Endothelial cell of umbilical vein (primary cell): ENCODE results near the gene RYR3. TPM values are rescaled to one million over a fixed set of nuclear protein-coding genes. Genes with fewer than 3 reads are reported as not detected.

Experiments used
- BruUV-seq: library from RNA; stranded (reverse); fragments of 400-500 nt; replicated peaks from 2 replicates; lab custom pipeline; 2021; lab: Mats Ljungman, UMichigan
- CTCF ChIA-PET: fragments of 300-600, 350-600 bp; sonication (Branson Sonifier 250); formaldehyde crosslinking; loops from one replicate; lab custom pipeline; 2021; ENCODE audit warnings: antibody characterized with exemption, inconsistent platforms; lab: Charles Lee
- POLR2A ChIA-PET: fragments of 300-600, 350-600 bp; sonication (Branson Sonifier 250); formaldehyde crosslinking; loops from one replicate; lab custom pipeline; 2021; ENCODE audit warnings: antibody characterized with exemption, inconsistent platforms; lab: Charles Lee
- DNase-seq: peaks from one replicate; pipeline ENCODE4 v3.0.0-alpha.2; 2011; ENCODE audit warnings: low read depth, low spot score
- FAIRE-seq: peaks from 2 replicates; lab custom pipeline; 2011; peaks lifted over from hg19 to GRCh38; lab: Jason Lieb, UNC
- H2AFZ ChIP-seq: 2 replicates; pipeline ENCODE4 v1.6.0; 2012; ENCODE audit warnings: low read depth, low read length, control low read depth, inconsistent platforms
- H3K27ac ChIP-seq: 2 replicates; pipeline ENCODE4 v1.5.1; 2011; ENCODE audit warnings: low read depth, mild to moderate bottlenecking, control low read depth, low read length, moderate library complexity; ENCODE audit not compliant: insufficient read depth
- H3K27me3 ChIP-seq, 2 experiments: 2 replicates each; pipeline versions ENCODE4 v1.6.0 to v1.6.1; 2011; ENCODE audit warnings: low read length in 2 of 2, mixed read lengths in 1 of 2; ENCODE audit not compliant: control insufficient read depth in 2 of 2, insufficient read depth in 2 of 2
- H3K36me3 ChIP-seq, 2 experiments: 2 replicates in 1 of 2; 3 replicates in 1 of 2; pipeline ENCODE4 v1.5.1; 2011; ENCODE audit warnings: low read length in 2 of 2, mild to moderate bottlenecking in 1 of 2, moderate library complexity in 1 of 2; ENCODE audit not compliant: control insufficient read depth in 2 of 2, insufficient read depth in 2 of 2; ENCODE audit errors: extremely low read depth in 1 of 2
- H3K4me1 ChIP-seq: 3 replicates; pipeline ENCODE4 v1.5.1; 2011; ENCODE audit warnings: mild to moderate bottlenecking, low read length; ENCODE audit not compliant: control insufficient read depth, insufficient read depth; ENCODE audit errors: extremely low read depth
- H3K4me2 ChIP-seq: 2 replicates; pipeline ENCODE4 v1.6.1; 2011; ENCODE audit warnings: low read length, control low read depth, mixed read lengths; ENCODE audit not compliant: insufficient read depth
- H3K4me3 ChIP-seq, 3 experiments: fragments of 200-600 bp in 1 of 3; sonication (generic), shearing (Covaris generic) in 1 of 3; replicated peaks in 1 of 3; 2 replicates each; pipeline ENCODE4 v1.5.1; 2011 to 2016; ENCODE audit warnings: control low read depth in 3 of 3, low read length in 3 of 3, mild to moderate bottlenecking in 2 of 3, inconsistent platforms in 1 of 3, low read depth in 1 of 3, moderate library complexity in 1 of 3; ENCODE audit not compliant: insufficient read depth in 1 of 3
- H3K79me2 ChIP-seq: 2 replicates; pipeline ENCODE4 v1.6.0; 2012; ENCODE audit warnings: low read length, inconsistent platforms; ENCODE audit not compliant: control insufficient read depth, insufficient read depth
- H3K9ac ChIP-seq: replicated peaks from 2 replicates; pipeline ENCODE3; 2011; ENCODE audit warnings: low read length, control low read depth; ENCODE audit not compliant: insufficient read depth; ENCODE audit errors: extremely low read depth
- H3K9me1 ChIP-seq: replicated peaks from 3 replicates; pipeline ENCODE4 v1.6.0; 2011; ENCODE audit warnings: mild to moderate bottlenecking, low read length; ENCODE audit not compliant: control insufficient read depth, insufficient read depth; ENCODE audit errors: extremely low read depth
- H3K9me3 ChIP-seq: replicated peaks from 2 replicates; pipeline ENCODE4 v1.5.1; 2012; ENCODE audit warnings: low read length, inconsistent platforms; ENCODE audit not compliant: control insufficient read depth, insufficient read depth
- H4K20me1 ChIP-seq: replicated peaks from 2 replicates; pipeline ENCODE3; 2011; ENCODE audit warnings: mild to moderate bottlenecking, low read length; ENCODE audit not compliant: control insufficient read depth, insufficient read depth; ENCODE audit errors: extremely low read depth
- CTCF ChIP-seq, 2 donors: IDR thresholded peaks; 1 replicate in 1 of 2; 2 replicates in 1 of 2; pipeline ENCODE4 v1.5.1; 2011; ENCODE audit warnings: low read length in 2 of 2, mild to moderate bottlenecking in 2 of 2, moderate library complexity in 2 of 2, control low read depth in 1 of 2, inconsistent platforms in 1 of 2, low read depth in 1 of 2; ENCODE audit not compliant: insufficient read depth in 1 of 2; ENCODE audit errors: extremely low read depth in 1 of 2
- EZH2 ChIP-seq: IDR thresholded peaks from 2 replicates; pipeline ENCODE4 v1.6.1; 2012; ENCODE audit warnings: borderline replicate concordance, low read depth, mild to moderate bottlenecking, moderate library complexity, low read length, inconsistent platforms; ENCODE audit not compliant: severe bottlenecking
- FOS ChIP-seq: IDR thresholded peaks from 2 replicates; pipeline ENCODE4 v1.6.1; 2011; ENCODE audit warnings: mild to moderate bottlenecking, low read length, moderate library complexity, borderline replicate concordance; ENCODE audit not compliant: insufficient read depth
- GATA2 ChIP-seq: IDR thresholded peaks from 2 replicates; pipeline ENCODE4 v1.7.0; 2011; ENCODE audit warnings: low read depth, mild to moderate bottlenecking, moderate library complexity, mixed read lengths, low read length; ENCODE audit not compliant: insufficient read length, insufficient read depth
- JUN ChIP-seq: IDR thresholded peaks from 2 replicates; pipeline ENCODE4 v1.6.1; 2011; ENCODE audit warnings: borderline replicate concordance, low read depth; ENCODE audit not compliant: insufficient read length, insufficient read depth
- MYC ChIP-seq: IDR thresholded peaks from one replicate; pipeline ENCODE4 v1.6.1; 2011; ENCODE audit warnings: mild to moderate bottlenecking, low read depth, low read length
- POLR2AphosphoS5 ChIP-seq: IDR thresholded peaks from 2 replicates; pipeline ENCODE4 v1.6.1; 2012; ENCODE audit warnings: low read depth, mild to moderate bottlenecking, control low read depth, low read length, moderate library complexity; ENCODE audit not compliant: insufficient read depth
- dilution Hi-C: fragments of 300-500 bp; cut with MboI; formaldehyde crosslinking; loops from one replicate; pipeline ENCODE4 v1.15.0; 2019; ENCODE audit warnings: low sequenced_read_pairs; ENCODE audit not compliant: extremely low pct_ligation_motif_present
- intact Hi-C: fragments of 100-400 bp; cut with micrococcal nuclease; formaldehyde crosslinking; loops from one replicate; pipeline ENCODE4 v1.10.0; 2022
- polyA plus RNA-seq, 4 experiments: library from polyadenylated mRNA; depleted of rRNA in 3 of 4; stranded (reverse) in 3 of 4; unstranded in 1 of 4; fragments of >200 nt; gene quantifications; 2 replicates each; pipeline versions ENCODE4 v1.2.1 to v1.2.3, GENCODE V29; 2011 to 2012; ENCODE audit warnings: missing spikeins in 1 of 4
- total RNA-seq: library from RNA; stranded (reverse); gene quantifications from 2 replicates; pipeline ENCODE4 v1.2.3, GENCODE V29; 2021

Gene RYR3
- total and polyA plus RNA-seq, 2 donors (not counting 3 experiments of a cell fraction or from before 2014, with no cell fraction given) = not detected

GRCh38 chr15:33380406-33380805, 69.6 kb downstream of the RYR3 start:
- intact Hi-C loops (no loop called here), dilution Hi-C loops (no loop called here)
- no peaks in the 10 kb centered on the region for H3K9me3 ChIP-seq
- no peak for DNase-seq
- no peak overlapping the region for H3K27ac ChIP-seq
- H2AFZ ChIP-seq = no peak overlapping the region
- no peaks in the 10 kb centered on the region for H3K27me3 ChIP-seq
- CTCF ChIA-PET = no interaction called here
- H3K4me1 ChIP-seq = no peaks in the 10 kb centered on the region
- BruUV-seq = no TSS peak
- H3K36me3 ChIP-seq = no peaks in the 10 kb centered on the region
- no peak for FAIRE-seq
- POLR2A ChIA-PET = no interaction called here
- H3K79me2 ChIP-seq = no peaks in the 10 kb centered on the region
- H3K9me1 ChIP-seq = no peaks in the 10 kb centered on the region
- H3K4me3 ChIP-seq = no peak overlapping the region
- TF ChIP-seq GATA2 = no peak
- no peak for TF ChIP-seq FOS
- TF ChIP-seq JUN = no peak
- no peak for TF ChIP-seq POLR2AphosphoS5
- no peak for TF ChIP-seq MYC
- TF ChIP-seq EZH2 = no peak
- TF ChIP-seq CTCF (IDR thresholded peaks at IDR 0.05; ENCODE audit: extremely low read depth in 1 of 2, insufficient read depth in 1 of 2, low read depth in 1 of 2, low read length in 2 of 2) = no peak
- no peak overlapping the region for H3K4me2 ChIP-seq
- no peak overlapping the region for H3K9ac ChIP-seq
- H4K20me1 ChIP-seq = no peaks in the 10 kb centered on the region
